ENCODE data around the gene ACOXL.

DNA sequence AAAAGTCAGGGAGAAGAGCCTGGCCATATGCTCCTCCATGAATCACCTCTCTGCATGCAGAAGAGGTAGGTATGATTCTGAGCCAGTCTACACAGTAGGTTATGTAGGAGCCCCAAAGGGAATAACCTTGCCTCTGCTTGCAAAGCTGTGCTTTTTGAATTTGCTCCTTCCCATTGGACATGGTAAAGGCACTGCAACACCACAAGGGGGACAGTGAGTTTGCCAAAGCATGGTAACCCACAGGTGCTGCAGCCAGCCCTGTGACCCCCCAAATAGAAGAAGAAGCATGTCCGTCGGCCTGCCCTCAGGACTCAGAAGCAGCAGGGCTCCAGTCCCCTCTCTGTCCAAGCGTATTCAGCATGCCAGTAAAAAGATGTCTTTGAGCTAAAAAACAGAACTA is 337.3 kb downstream of the ACOXL start:
- TF ChIP-seq POLR2A (IDR thresholded peaks at IDR 0.05; ENCODE audit: low read length) (no peak), GATA1 (IDR thresholded peaks at IDR 0.05; ENCODE audit: low read depth, low read length) (no peak)

Measured in erythroblast (primary cell).